Neural cell (in vitro differentiated cells): Measurements from ENCODE around the gene TMBIM1. TPM values are rescaled to one million over a fixed set of nuclear protein-coding genes. Genes with fewer than 3 reads are reported as not detected.

Experiments
- H2AFZ ChIP-seq: fragments of 200-600, 300-800 bp; sonication (generic), shearing (Covaris generic); 2 replicates; pipeline ENCODE4 v1.6.0; 2014; ENCODE audit warnings: low read depth, mild to moderate bottlenecking, antibody characterized with exemption, low read length, moderate library complexity
- H3F3A ChIP-seq: fragments of 200-600 bp; shearing (Covaris generic); 2 replicates; pipeline ENCODE4 v1.6.1; 2016; ENCODE audit warnings: mild to moderate bottlenecking, moderate library complexity, mixed read lengths, antibody characterized with exemption, low read length; ENCODE audit not compliant: insufficient read depth, poor library complexity, severe bottlenecking
- H3K27ac ChIP-seq: fragments of 200-600, 300-800 bp; sonication (generic), shearing (Covaris generic); 2 replicates; pipeline ENCODE4 v1.5.1; 2014; ENCODE audit warnings: mild to moderate bottlenecking, low read length, moderate library complexity
- H3K27me3 ChIP-seq: fragments of 300-800, 200-600 bp; sonication (generic), shearing (Covaris generic); 2 replicates; pipeline ENCODE4 v1.6.0; 2014; ENCODE audit warnings: mild to moderate bottlenecking, low read depth, low read length, moderate library complexity; ENCODE audit not compliant: insufficient read depth
- H3K36me3 ChIP-seq: fragments of 300-800, 200-600 bp; sonication (generic), shearing (Covaris generic); 2 replicates; pipeline ENCODE4 v1.5.1; 2014; ENCODE audit warnings: mild to moderate bottlenecking, antibody characterized with exemption, low read length, moderate library complexity; ENCODE audit not compliant: insufficient read depth
- H3K4me2 ChIP-seq: fragments of 300-800, 200-600 bp; sonication (generic), shearing (Covaris generic); 2 replicates; pipeline ENCODE4 v1.6.0; 2014; ENCODE audit warnings: mild to moderate bottlenecking, low read length
- H3K4me3 ChIP-seq: fragments of 300-800, 200-600 bp; sonication (generic), shearing (Covaris generic); 2 replicates; pipeline ENCODE4 v1.5.1; 2014; ENCODE audit warnings: mild to moderate bottlenecking, low read length, moderate library complexity
- H3K79me2 ChIP-seq: fragments of 200-600 bp; shearing (Covaris generic); replicated peaks from 2 replicates; pipeline ENCODE4 v1.6.0; 2014; ENCODE audit warnings: mild to moderate bottlenecking, low read length, moderate library complexity; ENCODE audit not compliant: insufficient read depth
- H3K9ac ChIP-seq: fragments of 300-800, 200-600 bp; sonication (generic), shearing (Covaris generic); 2 replicates; pipeline ENCODE4 v1.6.1; 2016; ENCODE audit warnings: mild to moderate bottlenecking, low read length, mixed read lengths
- H3K9me2 ChIP-seq: fragments of 200-600 bp; shearing (Covaris generic); 2 replicates; pipeline ENCODE4 v1.6.1; 2016; ENCODE audit warnings: mild to moderate bottlenecking, low read length, mixed read lengths; ENCODE audit not compliant: insufficient read depth
- H3K9me3 ChIP-seq: fragments of 200-600, 300-800 bp; sonication (generic), shearing (Covaris generic); 2 replicates; pipeline ENCODE4 v1.6.1; 2016; ENCODE audit warnings: mild to moderate bottlenecking, mixed run types, low read length, moderate library complexity, mixed read lengths
- H4K20me1 ChIP-seq: fragments of 200-600 bp; shearing (Covaris generic); 2 replicates; pipeline ENCODE4 v1.6.1; 2016; ENCODE audit warnings: mild to moderate bottlenecking, mixed run types; ENCODE audit not compliant: insufficient read depth
- CTCF ChIP-seq: fragments of 450-650 bp; IDR thresholded peaks from 2 replicates; pipeline ENCODE4 v1.5.1; 2014; ENCODE audit warnings: antibody characterized with exemption, mild to moderate bottlenecking, moderate library complexity; ENCODE audit not compliant: poor library complexity, severe bottlenecking
- EP300 ChIP-seq: fragments of 450-650 bp; conservative IDR thresholded peaks from 2 replicates; pipeline ENCODE4 v1.6.1; 2014; ENCODE audit warnings: antibody characterized with exemption, mild to moderate bottlenecking, moderate library complexity; ENCODE audit not compliant: poor library complexity, severe bottlenecking
- EZH2 ChIP-seq: fragments of 200-600, 300-800 bp; shearing (Covaris generic), sonication (generic); IDR thresholded peaks from 2 replicates; pipeline ENCODE4 v1.6.1; 2014; ENCODE audit warnings: antibody characterized with exemption, low read length, borderline replicate concordance, mild to moderate bottlenecking; ENCODE audit not compliant: insufficient read depth, poor library complexity, severe bottlenecking
- MXI1 ChIP-seq: fragments of 450-650 bp; conservative IDR thresholded peaks from 2 replicates; pipeline ENCODE4 v1.6.1; 2014; ENCODE audit warnings: antibody characterized with exemption, mild to moderate bottlenecking; ENCODE audit not compliant: poor library complexity, severe bottlenecking
- POLR2AphosphoS5 ChIP-seq: IDR thresholded peaks from 2 replicates; pipeline ENCODE4 v1.6.1; 2012
- RAD21 ChIP-seq: fragments of 450-650 bp; conservative IDR thresholded peaks from 2 replicates; pipeline ENCODE4 v1.6.1; 2014; ENCODE audit warnings: antibody characterized with exemption, mild to moderate bottlenecking, moderate library complexity
- REST ChIP-seq: IDR thresholded peaks from 2 replicates; pipeline ENCODE4 v1.6.1; 2012; ENCODE audit warnings: borderline replicate concordance
- SMC3 ChIP-seq: fragments of 450-650 bp; conservative IDR thresholded peaks from 2 replicates; pipeline ENCODE4 v1.6.1; 2014; ENCODE audit warnings: antibody characterized with exemption, mild to moderate bottlenecking, moderate library complexity; ENCODE audit not compliant: poor library complexity
- TAF1 ChIP-seq: IDR thresholded peaks from 2 replicates; pipeline ENCODE4 v1.6.1; 2012; ENCODE audit warnings: low read depth
- polyA plus RNA-seq: library from polyadenylated mRNA; depleted of rRNA; stranded (reverse); fragments of >200 nt; gene quantifications from 2 replicates; pipeline ENCODE4 v1.2.3, GENCODE V29; 2014

TMBIM1 gene
- polyA plus RNA-seq, 1 donor from 2014 or later, result not detected

- peak overlapping the region; percentile 53 for H3K9ac ChIP-seq
Observed at GRCh38 chr2:218323526-218324472, 31.5 kb upstream of the TMBIM1 start.

More at GRCh38 chr2:218323526-218324472, 31.5 kb upstream of the TMBIM1 start:
- Histone ChIP-seq H3K9me2 (no peaks in the 10 kb centered on the region), H3F3A (no peaks in the 10 kb centered on the region), H4K20me1 (no peaks in the 10 kb centered on the region), H3K36me3 (no peaks in the 10 kb centered on the region), H3K27ac (no peak overlapping the region), H3K4me3 (peak overlapping the region; percentile 71), H3K79me2 (no peaks in the 10 kb centered on the region), H3K4me2 (peak overlapping the region; percentile 62), H2AFZ (no peak overlapping the region), H3K27me3 (no peaks in the 10 kb centered on the region), H3K9me3 (no peaks in the 10 kb centered on the region)
- TF ChIP-seq SMC3, result no peak
- TF ChIP-seq TAF1, result no peak
- TF ChIP-seq REST, result no peak
- no peak for TF ChIP-seq RAD21
- no peak for TF ChIP-seq CTCF
- TF ChIP-seq MXI1, result no peak
- no peak for TF ChIP-seq EP300
- TF ChIP-seq POLR2AphosphoS5, result no peak
- no peak for TF ChIP-seq EZH2
